SIG-M5 treated with dmso at 0.1 percent for 504 hours (cell line): Measurements from ENCODE around the gene TBCCD1.
A peak's percentile ranks its signal among the peaks of the same experiment; 100 is the strongest.
"Not testable (repeated sequence)": the region's sequence is repeated elsewhere in the genome, so short reads cannot be mapped to it uniquely, and the experiment has no call there.

Experiments
- DNase-seq: peaks from one replicate; lab custom pipeline; 2025; ENCODE audit not compliant: unreplicated experiment; lab: John Stamatoyannopoulos, UW

TBCCD1 gene

GRCh38 chr3:186596568-186597287 is 29.6 kb upstream of the TBCCD1 start:
- no peak for DNase-seq

- no peak for DNase-seq
These were observed 27.5 kb upstream of the TBCCD1 start for GRCh38 chr3:186594591-186595113.

- no peak for DNase-seq
These were observed 26.7 kb upstream of the TBCCD1 start for GRCh38 chr3:186593862-186594261.

GRCh38 chr3:186592682-186593081 is 25.5 kb upstream of the TBCCD1 start:
- DNase-seq: no peak

- no peak for DNase-seq
These were observed 23.6 kb upstream of the TBCCD1 start for GRCh38 chr3:186590580-186591295.

GRCh38 chr3:186589856-186590579 is 22.9 kb upstream of the TBCCD1 start:
- no peak for DNase-seq

GRCh38 chr3:186589121-186589520 is 22.0 kb upstream of the TBCCD1 start:
- peak; percentile 13 for DNase-seq

- DNase-seq: no peak
These were observed 21.5 kb upstream of the TBCCD1 start for GRCh38 chr3:186588632-186589031.

GRCh38 chr3:186587183-186587582 is 20.0 kb upstream of the TBCCD1 start:
- DNase-seq: no peak

- DNase-seq: not testable (repeated sequence)
These were observed 19.1 kb upstream of the TBCCD1 start for GRCh38 chr3:186586245-186586644.

GRCh38 chr3:186583831-186584230 is 16.7 kb upstream of the TBCCD1 start:
- DNase-seq: no peak

GRCh38 chr3:186582541-186582940 is 15.4 kb upstream of the TBCCD1 start:
- no peak for DNase-seq

- no peak for DNase-seq
These were observed 13.6 kb upstream of the TBCCD1 start for GRCh38 chr3:186580785-186581184.

GRCh38 chr3:186577521-186577920 is 10.4 kb upstream of the TBCCD1 start:
- no peak for DNase-seq

- DNase-seq: peak; percentile 41
These were observed 4.5 kb upstream of the TBCCD1 start for GRCh38 chr3:186571644-186572013.

GRCh38 chr3:186570941-186571643 is 4.0 kb upstream of the TBCCD1 start:
- no peak for DNase-seq

GRCh38 chr3:186570096-186570940 is 3.2 kb upstream of the TBCCD1 start, which contains the start of gene DNAJB11:
TSS of gene DNAJB11 (plus strand) at chr3:186570720. CDS start at chr3:186570898, 178 bp downstream.
- peak; percentile 100 for DNase-seq

- DNase-seq: no peak
These were observed 2.6 kb upstream of the TBCCD1 start for GRCh38 chr3:186569779-186570095.

- not testable (repeated sequence) for DNase-seq
These were observed 2.2 kb upstream of the TBCCD1 start for GRCh38 chr3:186569361-186569760.

GRCh38 chr3:186566772-186567071 is 417 bp downstream of the TBCCD1 start:
- DNase-seq: peak; percentile 46
